Measurements from ENCODE around the gene SLC9B2.

The SLC9B2 gene

DNA sequence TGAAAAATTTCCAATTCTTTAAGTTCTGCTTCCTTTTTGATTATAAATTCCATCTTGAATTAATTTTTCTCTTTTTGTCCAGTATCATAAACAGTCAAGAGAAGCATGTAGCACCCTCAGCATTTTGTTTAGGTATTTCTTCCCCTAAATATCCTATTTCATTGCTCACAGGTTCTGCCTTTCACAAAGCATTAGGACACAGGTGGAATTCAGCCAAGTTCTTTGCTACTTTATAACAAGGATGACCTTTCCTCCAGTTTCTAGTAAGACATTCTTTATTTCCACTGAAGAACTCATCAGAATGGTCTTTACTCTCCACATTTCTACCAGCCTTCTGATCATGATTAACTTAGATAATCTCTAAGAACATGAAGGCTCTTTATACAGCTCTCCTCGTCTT is 64.5 kb downstream of the SLC9B2 start:
- no peak for TF ChIP-seq ARNTL (CRISPR knock-in tag; IDR thresholded peaks at IDR 0.05; ENCODE audit: borderline replicate concordance, low read depth)
- TF ChIP-seq ZNF565 (CRISPR knock-in tag; conservative IDR thresholded peaks at IDR 0.05; ENCODE audit: low read depth), result no peak
- no peak for TF ChIP-seq ESRRG (CRISPR knock-in tag; IDR thresholded peaks at IDR 0.05)
- no peak for TF ChIP-seq ZNF8 (CRISPR knock-in tag; IDR thresholded peaks at IDR 0.05)
- TF ChIP-seq PPARA (CRISPR knock-in tag; IDR thresholded peaks at IDR 0.05; ENCODE audit: borderline replicate concordance), result no peak
- TF ChIP-seq, protein P1, sequence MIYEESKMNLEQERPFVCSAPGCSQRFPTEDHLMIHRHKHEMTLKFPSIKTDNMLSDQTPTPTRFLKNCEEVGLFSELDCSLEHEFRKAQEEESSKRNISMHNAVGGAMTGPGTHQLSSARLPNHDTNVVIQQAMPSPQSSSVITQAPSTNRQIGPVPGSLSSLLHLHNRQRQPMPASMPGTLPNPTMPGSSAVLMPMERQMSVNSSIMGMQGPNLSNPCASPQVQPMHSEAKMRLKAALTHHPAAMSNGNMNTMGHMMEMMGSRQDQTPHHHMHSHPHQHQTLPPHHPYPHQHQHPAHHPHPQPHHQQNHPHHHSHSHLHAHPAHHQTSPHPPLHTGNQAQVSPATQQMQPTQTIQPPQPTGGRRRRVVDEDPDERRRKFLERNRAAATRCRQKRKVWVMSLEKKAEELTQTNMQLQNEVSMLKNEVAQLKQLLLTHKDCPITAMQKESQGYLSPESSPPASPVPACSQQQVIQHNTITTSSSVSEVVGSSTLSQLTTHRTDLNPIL (CRISPR knock-in tag; IDR thresholded peaks at IDR 0.05; ENCODE audit: low read depth), result no peak
- TF ChIP-seq, protein P2, sequence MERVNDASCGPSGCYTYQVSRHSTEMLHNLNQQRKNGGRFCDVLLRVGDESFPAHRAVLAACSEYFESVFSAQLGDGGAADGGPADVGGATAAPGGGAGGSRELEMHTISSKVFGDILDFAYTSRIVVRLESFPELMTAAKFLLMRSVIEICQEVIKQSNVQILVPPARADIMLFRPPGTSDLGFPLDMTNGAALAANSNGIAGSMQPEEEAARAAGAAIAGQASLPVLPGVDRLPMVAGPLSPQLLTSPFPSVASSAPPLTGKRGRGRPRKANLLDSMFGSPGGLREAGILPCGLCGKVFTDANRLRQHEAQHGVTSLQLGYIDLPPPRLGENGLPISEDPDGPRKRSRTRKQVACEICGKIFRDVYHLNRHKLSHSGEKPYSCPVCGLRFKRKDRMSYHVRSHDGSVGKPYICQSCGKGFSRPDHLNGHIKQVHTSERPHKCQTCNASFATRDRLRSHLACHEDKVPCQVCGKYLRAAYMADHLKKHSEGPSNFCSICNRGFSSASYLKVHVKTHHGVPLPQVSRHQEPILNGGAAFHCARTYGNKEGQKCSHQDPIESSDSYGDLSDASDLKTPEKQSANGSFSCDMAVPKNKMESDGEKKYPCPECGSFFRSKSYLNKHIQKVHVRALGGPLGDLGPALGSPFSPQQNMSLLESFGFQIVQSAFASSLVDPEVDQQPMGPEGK (CRISPR knock-in tag; IDR thresholded peaks at IDR 0.05; ENCODE audit: borderline replicate concordance), result no peak
- no peak for TF ChIP-seq GLIS3 (CRISPR knock-in tag; IDR thresholded peaks at IDR 0.05)
- TF ChIP-seq, protein P3, sequence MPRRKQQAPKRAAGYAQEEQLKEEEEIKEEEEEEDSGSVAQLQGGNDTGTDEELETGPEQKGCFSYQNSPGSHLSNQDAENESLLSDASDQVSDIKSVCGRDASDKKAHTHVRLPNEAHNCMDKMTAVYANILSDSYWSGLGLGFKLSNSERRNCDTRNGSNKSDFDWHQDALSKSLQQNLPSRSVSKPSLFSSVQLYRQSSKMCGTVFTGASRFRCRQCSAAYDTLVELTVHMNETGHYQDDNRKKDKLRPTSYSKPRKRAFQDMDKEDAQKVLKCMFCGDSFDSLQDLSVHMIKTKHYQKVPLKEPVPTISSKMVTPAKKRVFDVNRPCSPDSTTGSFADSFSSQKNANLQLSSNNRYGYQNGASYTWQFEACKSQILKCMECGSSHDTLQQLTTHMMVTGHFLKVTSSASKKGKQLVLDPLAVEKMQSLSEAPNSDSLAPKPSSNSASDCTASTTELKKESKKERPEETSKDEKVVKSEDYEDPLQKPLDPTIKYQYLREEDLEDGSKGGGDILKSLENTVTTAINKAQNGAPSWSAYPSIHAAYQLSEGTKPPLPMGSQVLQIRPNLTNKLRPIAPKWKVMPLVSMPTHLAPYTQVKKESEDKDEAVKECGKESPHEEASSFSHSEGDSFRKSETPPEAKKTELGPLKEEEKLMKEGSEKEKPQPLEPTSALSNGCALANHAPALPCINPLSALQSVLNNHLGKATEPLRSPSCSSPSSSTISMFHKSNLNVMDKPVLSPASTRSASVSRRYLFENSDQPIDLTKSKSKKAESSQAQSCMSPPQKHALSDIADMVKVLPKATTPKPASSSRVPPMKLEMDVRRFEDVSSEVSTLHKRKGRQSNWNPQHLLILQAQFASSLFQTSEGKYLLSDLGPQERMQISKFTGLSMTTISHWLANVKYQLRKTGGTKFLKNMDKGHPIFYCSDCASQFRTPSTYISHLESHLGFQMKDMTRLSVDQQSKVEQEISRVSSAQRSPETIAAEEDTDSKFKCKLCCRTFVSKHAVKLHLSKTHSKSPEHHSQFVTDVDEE (CRISPR knock-in tag; IDR thresholded peaks at IDR 0.05), result no peak
- TF ChIP-seq, protein P4, sequence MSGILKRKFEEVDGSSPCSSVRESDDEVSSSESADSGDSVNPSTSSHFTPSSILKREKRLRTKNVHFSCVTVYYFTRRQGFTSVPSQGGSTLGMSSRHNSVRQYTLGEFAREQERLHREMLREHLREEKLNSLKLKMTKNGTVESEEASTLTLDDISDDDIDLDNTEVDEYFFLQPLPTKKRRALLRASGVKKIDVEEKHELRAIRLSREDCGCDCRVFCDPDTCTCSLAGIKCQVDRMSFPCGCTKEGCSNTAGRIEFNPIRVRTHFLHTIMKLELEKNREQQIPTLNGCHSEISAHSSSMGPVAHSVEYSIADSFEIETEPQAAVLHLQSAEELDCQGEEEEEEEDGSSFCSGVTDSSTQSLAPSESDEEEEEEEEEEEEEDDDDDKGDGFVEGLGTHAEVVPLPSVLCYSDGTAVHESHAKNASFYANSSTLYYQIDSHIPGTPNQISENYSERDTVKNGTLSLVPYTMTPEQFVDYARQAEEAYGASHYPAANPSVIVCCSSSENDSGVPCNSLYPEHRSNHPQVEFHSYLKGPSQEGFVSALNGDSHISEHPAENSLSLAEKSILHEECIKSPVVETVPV (CRISPR knock-in tag; IDR thresholded peaks at IDR 0.05), result no peak
- no peak for TF ChIP-seq ZFP30 (CRISPR knock-in tag; IDR thresholded peaks at IDR 0.05)
- no peak for TF ChIP-seq BACH2 (CRISPR knock-in tag; IDR thresholded peaks at IDR 0.05; ENCODE audit: borderline replicate concordance)
- no peak; the same call in 1 of the 3 replicates for ATAC-seq

DNA sequence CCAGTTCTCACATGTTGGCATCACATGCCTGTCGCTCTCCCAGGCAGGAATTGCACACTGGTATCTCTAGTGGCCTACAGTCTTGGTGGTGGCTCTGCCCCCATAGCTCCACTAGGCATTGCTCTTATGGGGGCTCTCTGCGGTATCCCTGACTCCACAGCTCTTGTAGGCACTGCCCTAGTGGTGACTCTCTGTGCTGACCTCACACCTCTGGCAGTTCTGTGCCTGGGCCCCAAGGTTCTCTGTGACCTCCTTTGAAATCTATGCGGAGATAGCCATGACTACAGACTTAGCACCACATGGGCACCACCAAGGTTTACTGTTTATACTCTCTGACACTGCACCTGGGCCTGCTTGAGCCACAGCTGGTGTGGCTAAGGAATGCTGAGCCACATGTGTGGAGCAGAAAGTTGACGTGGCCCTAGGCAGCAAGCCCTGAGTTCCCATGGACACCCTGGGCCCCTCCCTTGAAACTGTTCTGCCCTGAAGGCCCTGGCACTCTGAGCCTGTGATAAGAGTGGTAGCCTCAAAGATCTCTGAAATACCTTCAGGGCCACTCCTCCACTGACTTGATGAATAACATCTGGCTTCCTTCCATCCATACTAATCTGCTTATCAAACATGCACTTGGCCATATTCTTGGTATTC is 65.1 kb downstream of the SLC9B2 start:
- TF ChIP-seq, protein P4 (CRISPR knock-in tag; IDR thresholded peaks at IDR 0.05), result no peak
- TF ChIP-seq ARNTL (CRISPR knock-in tag; IDR thresholded peaks at IDR 0.05; ENCODE audit: borderline replicate concordance, low read depth) (no peak), ZNF565 (CRISPR knock-in tag; conservative IDR thresholded peaks at IDR 0.05; ENCODE audit: low read depth) (no peak), TOX (CRISPR knock-in tag; IDR thresholded peaks at IDR 0.05; ENCODE audit: borderline replicate concordance) (no peak), ESRRG (CRISPR knock-in tag; IDR thresholded peaks at IDR 0.05) (no peak), SNAI2 (CRISPR knock-in tag; IDR thresholded peaks at IDR 0.05) (no peak), CSDC2 (CRISPR knock-in tag; IDR thresholded peaks at IDR 0.05) (no peak), ZNF8 (CRISPR knock-in tag; IDR thresholded peaks at IDR 0.05) (no peak), RARB (CRISPR knock-in tag; IDR thresholded peaks at IDR 0.05) (no peak), PPARA (CRISPR knock-in tag; IDR thresholded peaks at IDR 0.05; ENCODE audit: borderline replicate concordance) (no peak), BACH2 (CRISPR knock-in tag; IDR thresholded peaks at IDR 0.05; ENCODE audit: borderline replicate concordance) (no peak), TCF4 (CRISPR knock-in tag; IDR thresholded peaks at IDR 0.05; ENCODE audit: borderline replicate concordance) (no peak)
- TF ChIP-seq, protein P1 (CRISPR knock-in tag; IDR thresholded peaks at IDR 0.05; ENCODE audit: low read depth), result no peak
- TF ChIP-seq, protein P3 (CRISPR knock-in tag; IDR thresholded peaks at IDR 0.05), result no peak
- TF ChIP-seq, protein P5, sequence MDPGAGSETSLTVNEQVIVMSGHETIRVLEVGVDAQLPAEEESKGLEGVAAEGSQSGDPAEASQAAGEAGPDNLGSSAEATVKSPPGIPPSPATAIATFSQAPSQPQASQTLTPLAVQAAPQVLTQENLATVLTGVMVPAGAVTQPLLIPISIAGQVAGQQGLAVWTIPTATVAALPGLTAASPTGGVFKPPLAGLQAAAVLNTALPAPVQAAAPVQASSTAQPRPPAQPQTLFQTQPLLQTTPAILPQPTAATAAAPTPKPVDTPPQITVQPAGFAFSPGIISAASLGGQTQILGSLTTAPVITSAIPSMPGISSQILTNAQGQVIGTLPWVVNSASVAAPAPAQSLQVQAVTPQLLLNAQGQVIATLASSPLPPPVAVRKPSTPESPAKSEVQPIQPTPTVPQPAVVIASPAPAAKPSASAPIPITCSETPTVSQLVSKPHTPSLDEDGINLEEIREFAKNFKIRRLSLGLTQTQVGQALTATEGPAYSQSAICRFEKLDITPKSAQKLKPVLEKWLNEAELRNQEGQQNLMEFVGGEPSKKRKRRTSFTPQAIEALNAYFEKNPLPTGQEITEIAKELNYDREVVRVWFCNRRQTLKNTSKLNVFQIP (CRISPR knock-in tag; IDR thresholded peaks at IDR 0.05; ENCODE audit: borderline replicate concordance, low read depth), result no peak
- TF ChIP-seq, protein P2 (CRISPR knock-in tag; IDR thresholded peaks at IDR 0.05; ENCODE audit: borderline replicate concordance), result no peak
- peak; percentile 28; the same call in 2 of the 3 replicates for ATAC-seq

All from SK-N-SH treated with all-trans-retinoic acid at 6 μM for 48 hours (cell line).